GM20000 (cell line): Measurements from ENCODE around the gene PTPRM.

Experiments used
- DNase-seq: peaks from one replicate; pipeline ENCODE4 v3.0.0; 2012; ENCODE audit warnings: low spot score
- TF ChIP-seq, protein P1 (sequence below): IDR thresholded peaks from 2 replicates; pipeline ENCODE4 v1.5.1; 2012; ENCODE audit warnings: mild to moderate bottlenecking, control low read depth; ENCODE audit errors: extremely low read depth, missing control alignments

Gene PTPRM

DNA sequence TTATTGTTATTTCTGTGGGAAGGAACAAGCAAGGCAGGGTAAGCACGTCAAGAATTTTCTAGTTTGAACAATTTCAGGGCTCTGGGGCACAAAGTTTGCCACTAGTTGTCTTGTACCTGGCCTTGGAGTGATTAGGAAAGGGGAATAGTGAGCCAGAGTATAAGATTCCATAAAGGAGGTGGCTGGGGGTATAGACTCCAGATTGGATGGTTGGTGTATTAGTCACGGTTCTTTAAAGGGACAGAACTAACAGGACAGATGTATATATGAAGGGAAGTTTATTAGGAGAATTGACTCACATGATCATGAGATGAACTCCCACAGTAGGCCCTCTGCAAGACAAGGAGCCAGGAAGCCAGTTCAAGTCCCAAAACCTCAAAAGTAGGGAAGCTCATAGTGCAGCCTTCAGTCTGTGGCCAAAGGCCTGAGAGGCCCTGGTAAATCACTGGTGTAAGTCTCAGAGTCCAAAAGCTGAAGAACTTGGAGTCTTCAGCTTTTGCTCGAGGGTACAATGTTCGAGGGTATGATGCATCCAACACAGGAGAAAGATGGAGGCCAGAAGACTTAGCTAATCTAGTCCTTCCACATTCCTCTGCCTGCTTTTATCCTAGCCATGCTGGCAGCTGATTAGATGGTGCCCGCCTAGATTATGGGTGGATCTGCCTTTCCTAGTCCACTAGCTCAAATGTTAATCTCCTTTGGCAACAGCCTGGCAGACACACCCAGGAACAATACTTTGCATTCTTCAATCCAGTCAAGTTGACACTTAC lies 31.5 kb upstream of the PTPRM start:
- no peak for DNase-seq
- TF ChIP-seq, protein P1, sequence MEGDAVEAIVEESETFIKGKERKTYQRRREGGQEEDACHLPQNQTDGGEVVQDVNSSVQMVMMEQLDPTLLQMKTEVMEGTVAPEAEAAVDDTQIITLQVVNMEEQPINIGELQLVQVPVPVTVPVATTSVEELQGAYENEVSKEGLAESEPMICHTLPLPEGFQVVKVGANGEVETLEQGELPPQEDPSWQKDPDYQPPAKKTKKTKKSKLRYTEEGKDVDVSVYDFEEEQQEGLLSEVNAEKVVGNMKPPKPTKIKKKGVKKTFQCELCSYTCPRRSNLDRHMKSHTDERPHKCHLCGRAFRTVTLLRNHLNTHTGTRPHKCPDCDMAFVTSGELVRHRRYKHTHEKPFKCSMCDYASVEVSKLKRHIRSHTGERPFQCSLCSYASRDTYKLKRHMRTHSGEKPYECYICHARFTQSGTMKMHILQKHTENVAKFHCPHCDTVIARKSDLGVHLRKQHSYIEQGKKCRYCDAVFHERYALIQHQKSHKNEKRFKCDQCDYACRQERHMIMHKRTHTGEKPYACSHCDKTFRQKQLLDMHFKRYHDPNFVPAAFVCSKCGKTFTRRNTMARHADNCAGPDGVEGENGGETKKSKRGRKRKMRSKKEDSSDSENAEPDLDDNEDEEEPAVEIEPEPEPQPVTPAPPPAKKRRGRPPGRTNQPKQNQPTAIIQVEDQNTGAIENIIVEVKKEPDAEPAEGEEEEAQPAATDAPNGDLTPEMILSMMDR = no peak

DNA sequence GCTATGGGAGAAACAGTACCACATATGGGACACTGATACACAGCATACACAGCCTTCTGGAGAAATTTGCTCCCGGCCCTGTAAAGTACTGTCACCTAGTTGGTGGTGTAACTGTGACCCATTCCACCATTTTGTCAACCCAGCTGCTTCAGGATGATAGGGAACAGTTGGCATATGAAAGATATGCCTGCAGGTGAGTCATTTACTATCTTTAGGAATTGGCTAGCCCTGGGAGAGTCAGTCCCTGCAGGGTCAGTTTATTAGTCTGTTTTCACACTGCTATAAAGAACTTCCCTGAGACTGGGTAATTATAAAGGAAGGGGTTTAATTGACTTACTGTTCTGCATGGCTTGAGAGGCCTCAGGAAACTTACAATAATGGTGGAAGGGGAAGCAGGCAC lies 30.0 kb upstream of the PTPRM start:
- TF ChIP-seq, protein P1 = no peak
- no peak for DNase-seq

DNA sequence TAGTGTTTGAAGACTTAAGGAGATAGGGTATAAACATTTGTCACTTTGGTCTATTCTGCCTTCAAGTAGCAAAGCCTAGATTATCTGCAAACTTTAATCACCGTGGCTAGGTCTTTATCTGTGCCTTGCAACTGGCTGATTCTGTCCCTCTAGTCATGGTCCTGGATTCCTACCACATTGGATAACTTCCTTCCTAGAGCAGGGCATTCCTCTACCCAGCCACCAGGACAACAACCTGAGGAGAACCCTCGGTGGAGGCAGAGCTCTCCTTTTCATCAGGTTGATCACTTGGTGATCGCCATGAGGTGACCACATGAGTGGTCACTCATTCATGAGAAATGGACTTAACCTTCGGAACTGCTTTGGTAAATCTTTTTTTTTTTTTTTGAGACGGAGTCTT lies 25.3 kb upstream of the PTPRM start:
- no peak for DNase-seq
- TF ChIP-seq, protein P1 = no peak

DNA sequence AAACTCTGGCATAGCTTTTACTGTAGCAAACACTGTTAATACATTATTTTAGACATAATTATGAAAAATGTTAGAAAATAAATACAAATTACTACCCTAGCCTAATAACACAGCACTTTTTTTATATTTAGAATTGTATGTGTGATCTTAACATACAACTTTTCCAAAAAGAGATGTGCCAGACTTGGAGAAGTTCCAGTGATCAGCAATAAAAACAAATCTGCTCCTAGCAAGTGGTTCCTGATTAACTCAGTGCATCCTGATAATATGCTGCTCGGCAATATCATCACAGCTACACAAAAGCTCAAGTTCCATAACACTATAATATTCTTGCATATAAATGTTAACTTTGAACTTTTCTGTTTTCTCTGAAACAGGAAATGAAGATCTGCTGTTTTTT lies 22.4 kb upstream of the PTPRM start:
- TF ChIP-seq, protein P1 = no peak
- no peak for DNase-seq

DNA sequence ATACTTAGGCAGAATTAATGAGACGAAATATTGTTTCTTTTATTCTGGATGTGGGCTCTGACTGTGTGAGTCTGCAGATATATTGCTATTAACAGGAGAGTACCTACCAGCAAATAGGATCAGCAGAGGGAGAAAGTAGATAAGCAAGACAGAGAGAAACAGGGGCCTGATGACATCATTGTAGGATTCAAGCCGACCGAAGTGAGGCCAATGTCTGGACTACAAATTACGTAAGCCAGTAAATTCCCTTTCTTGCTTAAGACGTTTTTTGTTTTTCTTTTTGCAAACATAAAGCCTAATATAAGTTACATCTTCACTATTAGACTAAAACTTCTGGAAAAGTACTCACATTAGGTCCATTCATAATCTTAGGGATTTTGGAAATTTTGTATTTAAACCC lies 21.4 kb upstream of the PTPRM start:
- TF ChIP-seq, protein P1 = no peak

DNA sequence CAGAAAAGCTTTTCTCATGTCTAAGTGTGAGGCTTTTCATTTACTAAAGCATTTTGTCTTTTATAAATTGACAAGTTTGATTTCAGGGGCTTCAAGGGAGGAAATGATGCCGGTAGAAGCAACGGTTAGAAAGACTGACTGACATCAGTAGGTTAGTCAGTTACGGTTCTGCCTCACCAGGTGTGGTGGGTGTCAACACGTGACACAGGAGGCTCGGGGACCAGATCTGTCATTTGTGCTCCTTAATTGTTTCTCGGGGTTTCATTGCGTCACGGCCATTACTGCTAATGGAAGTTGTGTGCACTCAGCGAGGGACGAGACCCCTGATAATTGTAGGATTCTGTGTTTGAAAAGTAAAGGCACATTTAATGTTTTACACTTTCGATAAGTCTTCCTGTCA lies 18.9 kb upstream of the PTPRM start:
- TF ChIP-seq, protein P1 = no peak
- DNase-seq = no peak

More for the DNA sequence above, 21.4 kb upstream of the PTPRM start:
- DNase-seq = no peak

DNA sequence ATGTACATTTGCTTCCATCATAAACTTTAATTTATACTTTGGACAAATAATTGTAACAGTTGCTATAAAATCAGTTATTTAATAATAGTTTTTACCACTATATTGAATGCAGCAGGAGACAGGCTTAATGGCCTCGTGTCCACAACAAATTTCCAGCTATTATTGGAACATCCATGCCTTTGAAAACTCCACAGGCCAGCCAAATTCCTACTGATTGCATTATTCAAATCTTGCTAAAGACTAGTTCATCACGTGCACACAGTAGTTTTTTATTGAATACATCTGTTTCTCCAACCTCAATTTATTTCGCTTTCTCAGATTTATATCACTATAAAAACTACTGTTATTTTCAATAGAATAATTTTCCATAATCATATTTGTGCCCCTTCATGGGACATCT lies 18.4 kb upstream of the PTPRM start:
- TF ChIP-seq, protein P1 = no peak

More for the DNA sequence above, 18.4 kb upstream of the PTPRM start:
- DNase-seq = no peak
